ENCODE measurements around the gene IFITM5. TPM values are rescaled to one million over a fixed set of nuclear protein-coding genes. Genes with fewer than 3 reads are reported as not detected.

Gene IFITM5
- total and polyA plus RNA-seq, 2 of the 4 experiments (the other 2 are of a cell fraction) = not detected

DNA sequence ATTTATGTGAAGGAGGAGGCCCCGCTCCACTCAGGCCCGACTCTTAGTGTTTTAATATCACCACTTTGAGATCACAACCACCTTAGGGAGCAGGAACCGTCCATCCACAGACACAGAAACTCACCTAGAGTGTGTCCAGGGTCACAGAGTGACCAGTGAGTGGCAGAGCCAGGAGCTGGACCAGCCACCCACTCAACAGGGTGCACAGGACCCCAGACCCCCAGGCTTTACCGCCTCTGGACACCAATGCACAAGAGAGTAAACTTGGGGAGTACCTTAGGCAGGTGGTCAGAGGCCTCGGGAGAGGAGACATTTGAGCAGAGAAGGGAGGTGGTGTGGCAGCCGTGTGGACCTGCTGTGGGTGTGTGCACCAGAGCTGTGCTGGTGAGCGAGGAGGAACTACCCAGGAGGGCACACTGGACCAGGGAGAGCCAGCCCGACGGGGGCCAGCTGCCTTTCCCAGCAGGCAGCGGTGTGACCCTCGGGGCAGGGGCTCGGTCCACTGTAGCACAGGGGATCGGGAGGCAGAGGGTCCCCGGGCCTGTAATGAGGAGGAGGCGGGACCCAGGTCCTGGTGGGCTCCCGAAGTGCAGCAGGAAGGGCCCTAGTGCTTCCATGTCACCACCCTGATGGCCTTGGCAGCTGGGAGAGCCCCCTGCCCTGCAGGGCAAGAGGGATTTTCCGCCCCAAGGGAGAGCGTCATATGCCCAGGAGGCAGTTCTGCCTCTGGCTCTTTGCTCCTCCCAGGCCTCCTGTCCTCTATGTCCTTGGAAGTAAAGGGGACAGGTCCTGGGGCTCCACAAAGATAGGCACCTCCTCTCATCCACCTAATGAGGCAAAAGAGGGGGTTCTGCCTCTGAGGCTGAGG lies 28.6 kb downstream of the IFITM5 start:
- H3K4me1 ChIP-seq (ENCODE audit: control insufficient read depth, insufficient read depth, low read length) = no peaks in the 10 kb centered on the region
- dilution Hi-C loops (cut with HindIII; ENCODE audit: low sequenced_read_pairs, unreplicated experiment) = no loop called here
- H3K36me3 ChIP-seq (ENCODE audit: control insufficient read depth, insufficient read depth, low read length) = no peaks in the 10 kb centered on the region
- H4K20me1 ChIP-seq (ENCODE audit: insufficient read depth, low read length) = no peaks in the 10 kb centered on the region
- ChIA-PET POLR2A (ENCODE audit: unreplicated experiment) (no interaction called here), CTCF (interaction anchor here (0.6 kb wide), 1 partner anchor 70 kb away, joined by 3 read pairs; no protein-coding TSS in a partner anchor)
- H3K27me3 ChIP-seq (ENCODE audit: control insufficient read depth, insufficient read depth, low read length) = peaks cover 42% of the 10 kb centered on the region
- H3K4me2 ChIP-seq (ENCODE audit: low read depth, low read length) = no peak overlapping the region
- WGBS, 2 experiments (ENCODE audit: extremely low coverage in 2 of 2, insufficient read length in 1 of 2) = 67% methylated on average over 3 of the region's 18 CpGs; no CpG with 5 or more reads in 1 of the 2 experiments
- peak overlapping the region; percentile 11 for H2AK9ac ChIP-seq (replicated peaks; ENCODE audit: low read depth, low read length, poor library complexity)
- H2AFZ ChIP-seq (replicated peaks; ENCODE audit: low read length, poor library complexity) = no peak overlapping the region
- no peak overlapping the region for H2BK20ac ChIP-seq (ENCODE audit: low read depth, low read length)
- H4K5ac ChIP-seq (ENCODE audit: low read depth, low read length) = no peak overlapping the region
- H3K9me1 ChIP-seq (ENCODE audit: insufficient read depth, low read length) = no peaks in the 10 kb centered on the region
- intact Hi-C loops (cut with micrococcal nuclease) = no loop called here
- in situ Hi-C loops (cut with MboI; ENCODE audit: low sequenced_read_pairs) = no loop called here
- H3K4me3 ChIP-seq (ENCODE audit: insufficient read depth, low read depth, low read length) = no peak overlapping the region
- H3K79me1 ChIP-seq (ENCODE audit: low read depth in 1 of 2, low read length in 2 of 2) = no peaks in the 10 kb centered on the region
- H4K8ac ChIP-seq (ENCODE audit: low read depth in 2 of 2, low read length in 2 of 2) = no peak overlapping the region
- H3K9ac ChIP-seq (ENCODE audit: low read depth, low read length) = no peak overlapping the region
- H3K14ac ChIP-seq (replicated peaks; ENCODE audit: low read depth, low read length) = no peak overlapping the region
- H3K9me3 ChIP-seq (ENCODE audit: control insufficient read depth, insufficient read depth, low read length) = 0 out of 2 replicates have a peak, but pooled peaks cover 2% of the 10 kb centered on the region
- no peak for DNase-seq
- H3K56ac ChIP-seq (ENCODE audit: extremely low read depth, insufficient read depth, low read length) = no peak overlapping the region
- H3K18ac ChIP-seq (ENCODE audit: low read depth, low read length) = no peak overlapping the region
- H2BK5ac ChIP-seq (ENCODE audit: low read depth, low read length, poor library complexity, severe bottlenecking) = no peak overlapping the region
- no peak overlapping the region for H2BK120ac ChIP-seq (ENCODE audit: low read depth, low read length)
- no TSS peak for BruUV-seq (replicated peaks)
- no peak overlapping the region for H3K23ac ChIP-seq (ENCODE audit: low read depth, low read length)
- no peak for ATAC-seq (ENCODE audit: low read depth)
- no peak overlapping the region for H3K4ac ChIP-seq (ENCODE audit: low read depth, low read length)
- no peak overlapping the region for H2BK15ac ChIP-seq (ENCODE audit: low read depth, low read length)
- H2AK5ac ChIP-seq (ENCODE audit: low read depth, low read length) = no peak overlapping the region
- H3K27ac ChIP-seq (ENCODE audit: insufficient read depth, low read length) = no peak overlapping the region
- no peak overlapping the region for H4K91ac ChIP-seq (ENCODE audit: insufficient read depth, low read depth, low read length)
- TF ChIP-seq RFX5 (IDR thresholded peaks at IDR 0.05; ENCODE audit: low read depth, low read length) (no peak), RCOR1 (IDR thresholded peaks at IDR 0.05; ENCODE audit: insufficient replicate concordance, low read length) (no peak), MAZ (IDR thresholded peaks at IDR 0.05; ENCODE audit: borderline replicate concordance, low read depth, low read length) (no peak), SMC3 (IDR thresholded peaks at IDR 0.05; ENCODE audit: low read depth, low read length) (no peak), NFE2L2 (IDR thresholded peaks at IDR 0.05; ENCODE audit: low read depth, low read length) (no peak), CEBPB (IDR thresholded peaks at IDR 0.05; ENCODE audit: low read depth, low read length) (no peak), POLR2A (IDR thresholded peaks at IDR 0.05; ENCODE audit: low read depth, low read length) (no peak), FOS (IDR thresholded peaks at IDR 0.05; ENCODE audit: low read depth, low read length) (no peak), MXI1 (IDR thresholded peaks at IDR 0.05; ENCODE audit: borderline replicate concordance, low read depth, low read length) (no peak), BHLHE40 (IDR thresholded peaks at IDR 0.05; ENCODE audit: low read depth, low read length) (no peak), MAFK (IDR thresholded peaks at IDR 0.05; ENCODE audit: low read depth, low read length) (no peak), CHD1 (IDR thresholded peaks at IDR 0.05; ENCODE audit: low read depth, low read length) (no peak)
- TF ChIP-seq, protein P1, sequence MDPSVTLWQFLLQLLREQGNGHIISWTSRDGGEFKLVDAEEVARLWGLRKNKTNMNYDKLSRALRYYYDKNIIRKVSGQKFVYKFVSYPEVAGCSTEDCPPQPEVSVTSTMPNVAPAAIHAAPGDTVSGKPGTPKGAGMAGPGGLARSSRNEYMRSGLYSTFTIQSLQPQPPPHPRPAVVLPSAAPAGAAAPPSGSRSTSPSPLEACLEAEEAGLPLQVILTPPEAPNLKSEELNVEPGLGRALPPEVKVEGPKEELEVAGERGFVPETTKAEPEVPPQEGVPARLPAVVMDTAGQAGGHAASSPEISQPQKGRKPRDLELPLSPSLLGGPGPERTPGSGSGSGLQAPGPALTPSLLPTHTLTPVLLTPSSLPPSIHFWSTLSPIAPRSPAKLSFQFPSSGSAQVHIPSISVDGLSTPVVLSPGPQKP (IDR thresholded peaks at IDR 0.05; ENCODE audit: borderline replicate concordance, low read depth, low read length) = no peak
- TF ChIP-seq, protein P2, sequence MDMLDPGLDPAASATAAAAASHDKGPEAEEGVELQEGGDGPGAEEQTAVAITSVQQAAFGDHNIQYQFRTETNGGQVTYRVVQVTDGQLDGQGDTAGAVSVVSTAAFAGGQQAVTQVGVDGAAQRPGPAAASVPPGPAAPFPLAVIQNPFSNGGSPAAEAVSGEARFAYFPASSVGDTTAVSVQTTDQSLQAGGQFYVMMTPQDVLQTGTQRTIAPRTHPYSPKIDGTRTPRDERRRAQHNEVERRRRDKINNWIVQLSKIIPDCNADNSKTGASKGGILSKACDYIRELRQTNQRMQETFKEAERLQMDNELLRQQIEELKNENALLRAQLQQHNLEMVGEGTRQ (IDR thresholded peaks at IDR 0.05; ENCODE audit: low read depth, low read length) = no peak
- TF ChIP-seq, protein P3, sequence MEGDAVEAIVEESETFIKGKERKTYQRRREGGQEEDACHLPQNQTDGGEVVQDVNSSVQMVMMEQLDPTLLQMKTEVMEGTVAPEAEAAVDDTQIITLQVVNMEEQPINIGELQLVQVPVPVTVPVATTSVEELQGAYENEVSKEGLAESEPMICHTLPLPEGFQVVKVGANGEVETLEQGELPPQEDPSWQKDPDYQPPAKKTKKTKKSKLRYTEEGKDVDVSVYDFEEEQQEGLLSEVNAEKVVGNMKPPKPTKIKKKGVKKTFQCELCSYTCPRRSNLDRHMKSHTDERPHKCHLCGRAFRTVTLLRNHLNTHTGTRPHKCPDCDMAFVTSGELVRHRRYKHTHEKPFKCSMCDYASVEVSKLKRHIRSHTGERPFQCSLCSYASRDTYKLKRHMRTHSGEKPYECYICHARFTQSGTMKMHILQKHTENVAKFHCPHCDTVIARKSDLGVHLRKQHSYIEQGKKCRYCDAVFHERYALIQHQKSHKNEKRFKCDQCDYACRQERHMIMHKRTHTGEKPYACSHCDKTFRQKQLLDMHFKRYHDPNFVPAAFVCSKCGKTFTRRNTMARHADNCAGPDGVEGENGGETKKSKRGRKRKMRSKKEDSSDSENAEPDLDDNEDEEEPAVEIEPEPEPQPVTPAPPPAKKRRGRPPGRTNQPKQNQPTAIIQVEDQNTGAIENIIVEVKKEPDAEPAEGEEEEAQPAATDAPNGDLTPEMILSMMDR (conservative IDR thresholded peaks at IDR 0.05; ENCODE audit: low read depth, low read length) = no peak
